HCT116 (cell line): ENCODE data around the gene USP30. TPM values are rescaled to one million over a fixed set of nuclear protein-coding genes. Genes with fewer than 3 reads are reported as not detected.

ENCODE experiments used
- ATAC-seq: fragments of 200-7000 bp; cut with Tn5 transposase; 2 replicates; pipeline ENCODE4 v1.9.1; 2020; ENCODE audit warnings: mild to moderate bottlenecking, moderate library complexity
- BruUV-seq: library from RNA; stranded (reverse); fragments of 400-500 nt; replicated peaks from 2 replicates; lab custom pipeline; 2021; lab: Mats Ljungman, UMichigan
- CTCF ChIA-PET: fragments of 300-600 bp; sonication (Branson Sonifier 250); formaldehyde crosslinking; loops from one replicate; lab custom pipeline; 2021; ENCODE audit warnings: antibody characterized with exemption; lab: Charles Lee
- POLR2A ChIA-PET: fragments of 300-600, 350-600 bp; sonication (Branson Sonifier 250); formaldehyde crosslinking; loops from one replicate; lab custom pipeline; 2021; ENCODE audit warnings: antibody characterized with exemption; lab: Charles Lee
- RAD21 ChIA-PET, 2 experiments: fragments of 300-600 bp; sonication (Branson Sonifier 250); formaldehyde crosslinking; loops; one replicate each; lab custom pipeline; 2023; ENCODE audit warnings: low total read pairs in 2 of 2; ENCODE audit not compliant: uncharacterized antibody in 2 of 2, unreplicated experiment in 2 of 2, low non-redundant PET in 1 of 2; lab: Charles Lee
- DNase-seq: peaks from one replicate; pipeline ENCODE4 v3.0.0-alpha.2; 2010; ENCODE audit warnings: low read depth, low spot score
- H2AFZ ChIP-seq: fragments of 200-600 bp; shearing (Covaris generic), sonication (generic); 2 replicates; pipeline ENCODE4 v1.6.1; 2017; ENCODE audit warnings: low read depth, mixed run types, mixed read lengths, antibody characterized with exemption, low read length; ENCODE audit not compliant: poor library complexity, severe bottlenecking
- H3K27ac ChIP-seq: 2 replicates; pipeline ENCODE4 v1.5.1; 2012; ENCODE audit warnings: low read depth, low read length
- H3K27me3 ChIP-seq: fragments of 200-600 bp; sonication (generic); 2 replicates; pipeline ENCODE4 v1.6.1; 2016; ENCODE audit warnings: mixed run types, low read length, mixed read lengths; ENCODE audit not compliant: insufficient read depth
- H3K36me3 ChIP-seq, 2 experiments: fragments of 200-500 bp in 1 of 2; fragments of 200-600 bp in 1 of 2; sonication (Bioruptor generic) in 1 of 2; sonication (generic) in 1 of 2; 2 replicates each; pipeline versions ENCODE4 v1.5.1 to v1.6.1; 2014 to 2016; ENCODE audit warnings: low read length in 2 of 2, inconsistent platforms in 1 of 2, mixed read lengths in 1 of 2, mixed run types in 1 of 2; ENCODE audit not compliant: insufficient read depth in 2 of 2, control insufficient read depth in 1 of 2
- H3K4me1 ChIP-seq, 2 experiments: fragments of 200-600 bp in 1 of 2; sonication (generic) in 1 of 2; 2 replicates each; pipeline versions ENCODE4 v1.5.1 to v1.6.1; 2012 to 2017; ENCODE audit warnings: low read length in 2 of 2, inconsistent platforms in 1 of 2, mild to moderate bottlenecking in 1 of 2, mixed read lengths in 1 of 2, mixed run types in 1 of 2, moderate library complexity in 1 of 2; ENCODE audit not compliant: insufficient read depth in 2 of 2, control insufficient read depth in 1 of 2
- H3K4me2 ChIP-seq: fragments of 200-600 bp; sonication (generic); 2 replicates; pipeline ENCODE4 v1.6.1; 2017; ENCODE audit warnings: mixed run types, low read length, mixed read lengths
- H3K4me3 ChIP-seq, 2 experiments: fragments of 200-600 bp in 1 of 2; sonication (generic) in 1 of 2; replicated peaks in 1 of 2; 2 replicates each; pipeline ENCODE4 v1.5.1; 2011 to 2016; ENCODE audit warnings: low read length in 2 of 2, control low read depth in 1 of 2, low read depth in 1 of 2, mild to moderate bottlenecking in 1 of 2, mixed read lengths in 1 of 2, mixed run types in 1 of 2
- H3K79me2 ChIP-seq: fragments of 200-600 bp; sonication (generic); 2 replicates; pipeline ENCODE4 v1.6.1; 2017; ENCODE audit warnings: mild to moderate bottlenecking, mixed run types, low read length, moderate library complexity, mixed read lengths; ENCODE audit not compliant: insufficient read depth
- H3K9ac ChIP-seq: fragments of 200-600 bp; sonication (generic); 2 replicates; pipeline ENCODE4 v1.6.1; 2016; ENCODE audit warnings: low read length, mixed read lengths
- H3K9me2 ChIP-seq: fragments of 200-600 bp; sonication (generic), shearing (Covaris generic); 2 replicates; pipeline ENCODE4 v1.6.1; 2017; ENCODE audit warnings: mixed run types, mild to moderate bottlenecking, moderate library complexity; ENCODE audit not compliant: insufficient read depth
- H3K9me3 ChIP-seq, 2 experiments: fragments of 200-500 bp in 1 of 2; fragments of 200-600 bp in 1 of 2; sonication (Bioruptor generic) in 1 of 2; sonication (generic) in 1 of 2; 2 replicates each; pipeline ENCODE4 v1.6.1; 2014 to 2017; ENCODE audit warnings: low read length in 2 of 2, mixed read lengths in 2 of 2, inconsistent platforms in 1 of 2, low read depth in 1 of 2, mild to moderate bottlenecking in 1 of 2, mixed run types in 1 of 2, moderate library complexity in 1 of 2; ENCODE audit not compliant: control insufficient read depth in 1 of 2, insufficient read depth in 1 of 2
- H4K20me1 ChIP-seq: fragments of 200-600 bp; sonication (generic), shearing (Covaris generic); 2 replicates; pipeline ENCODE4 v1.6.1; 2017; ENCODE audit warnings: mixed run types, mild to moderate bottlenecking, moderate library complexity; ENCODE audit not compliant: insufficient read depth
- CBX3 ChIP-seq: IDR thresholded peaks from 2 replicates; pipeline ENCODE4 v1.6.1; 2012; ENCODE audit warnings: low read depth
- CEBPB ChIP-seq: IDR thresholded peaks from 2 replicates; pipeline ENCODE4 v1.6.1; 2012; ENCODE audit warnings: low read depth
- CTCF ChIP-seq, 3 experiments: fragments of 200-600 bp in 1 of 3; sonication (generic) in 1 of 3; IDR thresholded peaks in 2 of 3; conservative IDR thresholded peaks in 1 of 3; 2 replicates each; pipeline ENCODE4 v1.5.1; 2012 to 2017; ENCODE audit warnings: low read depth in 2 of 3, low read length in 2 of 3, antibody characterized with exemption in 1 of 3, borderline replicate concordance in 1 of 3, control low read depth in 1 of 3, mild to moderate bottlenecking in 1 of 3, mixed read lengths in 1 of 3, mixed run types in 1 of 3, moderate library complexity in 1 of 3; ENCODE audit not compliant: insufficient read depth in 1 of 3
- EGR1 ChIP-seq: IDR thresholded peaks from 2 replicates; pipeline ENCODE4 v1.6.1; 2012; ENCODE audit warnings: low read depth
- ELF1 ChIP-seq: IDR thresholded peaks from 2 replicates; pipeline ENCODE4 v1.6.1; 2012; ENCODE audit warnings: low read depth, borderline replicate concordance
- EZH2phosphoT487 ChIP-seq: fragments of 200-600 bp; IDR thresholded peaks from 2 replicates; pipeline ENCODE4 v1.6.1; 2018; ENCODE audit warnings: antibody characterized with exemption, borderline replicate concordance
- FOSL1 ChIP-seq: IDR thresholded peaks from 2 replicates; pipeline ENCODE4 v1.6.1; 2012; ENCODE audit warnings: low read depth
- JUND ChIP-seq: IDR thresholded peaks from 2 replicates; pipeline ENCODE4 v1.6.1; 2012
- POLR2A ChIP-seq: IDR thresholded peaks from 2 replicates; pipeline ENCODE4 v1.7.0; 2011; ENCODE audit warnings: borderline replicate concordance; ENCODE audit not compliant: insufficient read depth, insufficient read length; ENCODE audit errors: extremely low read depth
- POLR2AphosphoS5 ChIP-seq: IDR thresholded peaks from 2 replicates; pipeline ENCODE4 v1.6.1; 2011; ENCODE audit warnings: mild to moderate bottlenecking, low read depth, low read length, moderate library complexity
- SIN3A ChIP-seq: IDR thresholded peaks from 2 replicates; pipeline ENCODE4 v1.6.1; 2012; ENCODE audit warnings: low read depth
- SRF ChIP-seq: IDR thresholded peaks from 2 replicates; pipeline ENCODE4 v1.6.1; 2012; ENCODE audit warnings: low read depth
- ZBTB33 ChIP-seq: IDR thresholded peaks from 2 replicates; pipeline ENCODE4 v1.6.1; 2011; ENCODE audit warnings: mild to moderate bottlenecking, low read length, moderate library complexity; ENCODE audit not compliant: insufficient replicate concordance; ENCODE audit errors: extremely low read depth
- ZFX ChIP-seq: fragments of 450-650 bp; IDR thresholded peaks from 2 replicates; pipeline ENCODE4 v1.6.1; 2017
- ZNF274 ChIP-seq: fragments of 200-500 bp; sonication (Bioruptor generic); IDR thresholded peaks from 2 replicates; pipeline ENCODE4 v1.6.1; 2014; ENCODE audit warnings: mild to moderate bottlenecking, low read depth, low read length, inconsistent platforms
- intact Hi-C: fragments of 100-400 bp; cut with micrococcal nuclease; formaldehyde crosslinking; loops from 2 replicates; pipeline ENCODE4 v1.10.0; 2022
- total RNA-seq: library from RNA; stranded (reverse); gene quantifications from one replicate; pipeline ENCODE4 v1.2.1, GENCODE V29; 2021; ENCODE audit not compliant: unreplicated experiment
- TF ChIP-seq, protein P1 (sequence below): IDR thresholded peaks from 2 replicates; pipeline ENCODE4 v1.6.1; 2012
- TF ChIP-seq, protein P2 (sequence below): IDR thresholded peaks from 2 replicates; pipeline ENCODE4 v1.6.1; 2012

USP30 gene
- total RNA-seq, 1 experiment from 2014 or later: 9.2 TPM

DNA sequence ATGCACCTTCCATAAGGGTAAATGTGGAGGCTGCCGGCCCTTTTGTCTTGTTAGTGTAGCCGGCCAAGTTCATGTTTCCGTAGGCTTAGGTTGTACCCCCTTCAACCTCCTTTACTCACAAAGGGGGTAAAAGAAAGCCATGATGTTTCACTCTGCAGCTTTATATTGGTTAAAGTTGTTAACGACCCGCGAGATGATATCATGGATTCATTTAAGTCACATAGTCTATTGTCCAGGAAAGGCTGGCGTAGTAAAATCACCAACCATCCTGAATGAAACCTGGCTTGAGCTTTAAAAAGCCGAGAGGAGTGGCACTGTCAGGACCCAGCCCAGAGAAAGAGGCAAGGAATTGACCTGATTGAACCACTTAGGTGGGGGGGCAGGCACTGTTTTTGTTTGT is 46.3 kb downstream of the USP30 start:
- no peaks in the 10 kb centered on the region for H3K9me3 ChIP-seq
- BruUV-seq: no TSS peak
- RAD21 ChIA-PET: no interaction called here
- peak overlapping the region; percentile 81 for H3K9ac ChIP-seq
- no peaks in the 10 kb centered on the region for H3K27me3 ChIP-seq
- peak overlapping the region; percentile 72 to 79 for H3K4me3 ChIP-seq
- POLR2A ChIA-PET: no interaction called here
- CTCF ChIA-PET: interaction anchor here (1.4 kb wide), 1 partner anchor 13 kb away, joined by 5 read pairs; no protein-coding TSS in a partner anchor
- TF ChIP-seq CTCF (IDR thresholded peaks at IDR 0.05 in 2 of 3, conservative IDR thresholded peaks at IDR 0.05 in 1 of 3; ENCODE audit: borderline replicate concordance in 1 of 3, insufficient read depth in 1 of 3, low read depth in 2 of 3, low read length in 2 of 3) (no peak), ZNF274 (no peak), CBX3 (no peak), FOSL1 (no peak), ELF1 (no peak), ZFX (no peak; the same call in 1 of the 2 replicates), EZH2phosphoT487 (no peak), ZBTB33 (no peak), JUND (no peak), SIN3A (no peak), EGR1 (no peak), CEBPB (no peak), POLR2A (no peak), SRF (no peak), POLR2AphosphoS5 (no peak)
- TF ChIP-seq, protein P1, sequence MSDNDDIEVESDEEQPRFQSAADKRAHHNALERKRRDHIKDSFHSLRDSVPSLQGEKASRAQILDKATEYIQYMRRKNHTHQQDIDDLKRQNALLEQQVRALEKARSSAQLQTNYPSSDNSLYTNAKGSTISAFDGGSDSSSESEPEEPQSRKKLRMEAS: no peak
- TF ChIP-seq, protein P2, sequence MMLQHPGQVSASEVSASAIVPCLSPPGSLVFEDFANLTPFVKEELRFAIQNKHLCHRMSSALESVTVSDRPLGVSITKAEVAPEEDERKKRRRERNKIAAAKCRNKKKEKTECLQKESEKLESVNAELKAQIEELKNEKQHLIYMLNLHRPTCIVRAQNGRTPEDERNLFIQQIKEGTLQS: no peak
- peak overlapping the region; percentile 86 for H3K4me2 ChIP-seq
- no peaks in the 10 kb centered on the region for H4K20me1 ChIP-seq
- no peak overlapping the region for H2AFZ ChIP-seq
- H3K4me1 ChIP-seq: peaks cover 2 to 22% of the 10 kb centered on the region in 2 experiments; a peak in 3 of 4 replicates
- no peaks in the 10 kb centered on the region for H3K9me2 ChIP-seq
- DNase-seq (no peak), ATAC-seq (no peak)
- H3K36me3 ChIP-seq: peaks cover 8 to 31% of the 10 kb centered on the region in 2 experiments; a peak in 3 of 4 replicates
- H3K79me2 ChIP-seq: peaks cover 37% of the 10 kb centered on the region
- H3K27ac ChIP-seq: peak overlapping the region; percentile 56; the same call in 1 of the 2 replicates
- intact Hi-C loops: loop anchor here (10.0 kb wide), 3 partner anchors 144 to 294 kb away; no protein-coding TSS in a partner anchor
